Stomach (tissue), 9 donors: ENCODE results near the gene UBE2N. TPM values are rescaled to one million over a fixed set of nuclear protein-coding genes. Genes with fewer than 3 reads are reported as not detected.
"Not testable (repeated sequence)": the region's sequence is repeated elsewhere in the genome, so short reads cannot be mapped to it uniquely, and the experiment has no call there.

Experiments used
- DNase-seq, 2 donors: peaks; one replicate each; pipeline versions ENCODE4 v3.0.0 to v3.0.0-alpha.2; 2013 to 2019
- H3K27ac ChIP-seq, 5 donors: fragments of 200-600 bp in 4 of 5; sonication (generic) in 4 of 5; one replicate each; pipeline ENCODE4 v1.5.1; 2013 to 2019; ENCODE audit warnings: mild to moderate bottlenecking in 1 of 5, moderate library complexity in 1 of 5
- H3K27me3 ChIP-seq, 3 donors: fragments of 200-600 bp; sonication (generic); one replicate each; pipeline ENCODE4 v1.5.1; 2017 to 2019; ENCODE audit warnings: mixed run types in 1 of 3
- H3K36me3 ChIP-seq, 4 donors: fragments of 200-600 bp; sonication (generic); 1 replicate in 3 of 4; 2 replicates in 1 of 4; pipeline ENCODE4 v1.5.1; 2016 to 2019
- H3K4me1 ChIP-seq, 4 donors: fragments of 200-600 bp; sonication (generic); one replicate each; pipeline ENCODE4 v1.5.1; 2016 to 2019
- H3K4me3 ChIP-seq, 4 donors: fragments of 200-600 bp; sonication (generic) in 3 of 4; one replicate each; pipeline ENCODE4 v1.5.1; 2016 to 2019; ENCODE audit warnings: mild to moderate bottlenecking in 1 of 4
- H3K9me3 ChIP-seq, 4 donors: fragments of 200-600 bp; sonication (generic); one replicate each; pipeline ENCODE4 v1.5.1; 2016 to 2019
- EP300 ChIP-seq: sonication (generic); formaldehyde crosslinking; IDR thresholded peaks from one replicate; pipeline ENCODE4 v1.6.1; 2017; ENCODE audit warnings: antibody characterized with exemption
- POLR2A ChIP-seq, 4 donors: fragments of 450-650 bp; IDR thresholded peaks; one replicate each; pipeline ENCODE4 v1.6.1; 2016; ENCODE audit warnings: antibody characterized with exemption in 4 of 4, control low read depth in 2 of 4, mild to moderate bottlenecking in 1 of 4, moderate library complexity in 1 of 4
- POLR2AphosphoS5 ChIP-seq, 3 donors: sonication (generic); formaldehyde crosslinking; IDR thresholded peaks; one replicate each; pipeline ENCODE4 v1.6.1; 2016; ENCODE audit warnings: antibody characterized with exemption in 3 of 3
- WGBS, 5 donors: extraction: QIAGEN DNeasy Blood & Tissue Kit in 3 of 5; methylation state at CpG; one replicate each; pipeline versions ENCODE4 v1.1.5 to v1.1.7; 2013 to 2018; 5-methylcytosine and 5-hydroxymethylcytosine counted together
- intact Hi-C: fragments of 100-400 bp; cut with DNase I; formaldehyde crosslinking; loops from one replicate; pipeline ENCODE4 v1.15.1; 2023; ENCODE audit warnings: low total_unique reads
- polyA plus RNA-seq, 3 donors: library from polyadenylated mRNA; stranded (reverse); fragments of 200-250 nt; gene quantifications; one replicate each; pipeline ENCODE4 v1.2.3, GENCODE V29; 2013
- total RNA-seq, 5 donors: library from RNA; depleted of rRNA; stranded (reverse); fragments of >200 nt; gene quantifications; one replicate each; pipeline versions ENCODE4 v1.1.0 to v1.2.3, GENCODE V29; 2014 to 2016
- TF ChIP-seq, protein P1 (sequence below), 7 experiments: fragments of 450-650 bp in 4 of 7; fragments of 200-600 bp in 3 of 7; sonication (generic) in 3 of 7; IDR thresholded peaks; one replicate each; pipeline ENCODE4 v1.5.1; 2016 to 2019; ENCODE audit warnings: antibody characterized with exemption in 7 of 7, control low read depth in 2 of 7, mild to moderate bottlenecking in 1 of 7
- donor health status: healthy with polysubstance abuse.
- donor health status: Bipolar disorder and iron deficiency.
- donor health status: healthy.

UBE2N gene
- total and polyA plus RNA-seq, 8 donors: 6.1 to 65.7 (median 33.9) TPM

DNA sequence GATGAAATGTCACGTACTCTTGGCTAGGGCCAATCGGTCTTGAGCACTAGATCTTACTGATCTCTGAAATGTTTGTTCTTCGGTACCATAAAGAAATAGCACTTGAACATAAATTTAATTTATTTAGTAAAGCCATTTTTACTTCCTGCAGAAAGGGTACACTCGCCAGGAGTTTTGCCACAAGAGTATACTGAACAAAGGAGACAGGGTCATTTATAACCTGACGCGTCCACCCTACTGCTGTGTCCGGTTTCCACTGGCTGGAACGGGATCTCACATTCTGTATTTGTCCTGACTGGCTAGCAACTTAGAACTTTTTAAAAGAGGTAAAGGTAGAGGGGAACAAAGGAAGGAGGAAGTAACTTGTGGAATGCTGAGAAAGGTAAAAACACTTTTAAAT is 29.4 kb downstream of the UBE2N start:
- H3K4me3 ChIP-seq, intact Hi-C loops, H3K9me3 ChIP-seq, H3K27me3 ChIP-seq: not testable (repeated sequence)
- peak in 1 of 3 donors; percentile 6 for TF ChIP-seq POLR2AphosphoS5 (IDR thresholded peaks at IDR 0.05)
- peak overlapping the region in 4 of 5 donors; percentile 32 to 71 (median 49) for H3K27ac ChIP-seq
- peak; percentile 43 to 57 for DNase-seq
- WGBS, 5 donors: 37 to 59% (median 42%) methylated on average over 8 of the region's 8 CpGs
- H3K4me1 ChIP-seq: peaks cover 12 to 87% (median 46%) of the 10 kb centered on the region in 4 donors
- peaks cover 0 to 17% (median 16%) of the 10 kb centered on the region in 4 donors for H3K36me3 ChIP-seq

DNA sequence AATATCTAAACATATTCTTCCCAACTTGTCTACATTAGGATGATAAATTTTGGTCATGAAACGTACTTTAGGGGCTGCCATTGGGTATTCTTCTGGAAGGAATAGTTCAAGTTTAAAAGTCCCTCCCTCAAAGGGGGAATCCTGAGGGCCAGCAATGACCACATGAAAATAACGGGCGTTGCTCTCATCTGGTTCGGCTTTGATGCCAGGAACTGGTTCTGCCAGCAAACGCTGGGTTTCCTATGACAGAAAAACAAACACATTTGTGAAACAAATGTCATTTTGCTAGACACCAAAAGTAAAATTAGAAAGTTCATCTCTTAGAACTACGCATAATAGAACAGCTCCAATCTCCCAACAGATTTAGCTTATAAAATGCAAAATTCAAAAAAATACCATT is 30.7 kb downstream of the UBE2N start:
- H3K27me3 ChIP-seq, H3K4me3 ChIP-seq, intact Hi-C loops, H3K27ac ChIP-seq, H3K9me3 ChIP-seq: not testable (repeated sequence)
- Histone ChIP-seq H3K36me3 (peaks cover 0 to 21% (median 19%) of the 10 kb centered on the region in 4 donors), H3K4me1 (peaks cover 12 to 74% (median 40%) of the 10 kb centered on the region in 4 donors)
- peak in 1 of 2 donors; percentile 47 for DNase-seq
- WGBS, 5 donors: 28 to 56% (median 35%) methylated on average over 6 of the region's 6 CpGs

DNA sequence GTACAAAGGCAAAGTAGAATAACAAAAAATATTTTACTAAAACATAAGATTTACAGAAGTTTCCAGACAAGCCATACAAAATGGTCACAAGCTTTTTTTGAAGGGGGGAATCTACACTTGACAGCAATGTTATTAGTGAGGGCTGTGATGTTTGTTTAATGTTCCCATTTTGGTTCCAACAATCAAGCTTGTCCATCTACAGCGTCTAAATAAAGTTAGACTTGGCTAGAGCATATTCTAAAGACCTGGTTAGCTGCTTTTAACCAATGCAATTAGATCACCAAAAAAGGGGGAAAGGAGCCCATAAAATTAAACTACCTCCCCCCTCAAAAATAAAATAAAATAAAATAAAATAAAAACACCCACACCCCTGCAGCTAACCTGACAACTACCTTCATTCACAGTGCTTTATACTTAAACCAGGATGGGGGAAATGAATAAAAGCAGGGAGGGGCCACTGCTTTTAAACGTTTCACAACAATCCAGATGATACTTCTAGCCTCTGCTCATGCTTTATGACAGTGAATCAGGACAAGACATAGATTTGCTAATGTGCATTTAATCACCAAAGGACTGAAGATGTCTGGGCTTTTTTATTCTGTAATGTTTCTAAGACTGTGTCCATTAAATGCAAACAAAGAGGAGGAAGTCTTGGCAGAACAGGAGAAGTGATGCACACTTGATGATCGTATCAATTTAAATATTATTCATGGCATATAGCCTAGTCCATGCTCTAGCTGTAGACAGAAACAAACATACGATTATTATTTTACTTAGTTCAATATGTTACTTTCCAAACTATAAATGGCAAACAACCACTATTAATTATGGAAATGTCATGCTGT is 32.2 kb downstream of the UBE2N start:
- 45 to 55% (median 55%) methylated on average over 4 of the region's 4 CpGs for WGBS, 5 donors
- H3K4me3 ChIP-seq, intact Hi-C loops, H3K9me3 ChIP-seq, H3K27ac ChIP-seq, H3K27me3 ChIP-seq, DNase-seq: not testable (repeated sequence)
- Histone ChIP-seq H3K36me3 (peaks cover 0 to 21% (median 19%) of the 10 kb centered on the region in 4 donors), H3K4me1 (peaks cover 15 to 67% (median 36%) of the 10 kb centered on the region in 4 donors)

DNA sequence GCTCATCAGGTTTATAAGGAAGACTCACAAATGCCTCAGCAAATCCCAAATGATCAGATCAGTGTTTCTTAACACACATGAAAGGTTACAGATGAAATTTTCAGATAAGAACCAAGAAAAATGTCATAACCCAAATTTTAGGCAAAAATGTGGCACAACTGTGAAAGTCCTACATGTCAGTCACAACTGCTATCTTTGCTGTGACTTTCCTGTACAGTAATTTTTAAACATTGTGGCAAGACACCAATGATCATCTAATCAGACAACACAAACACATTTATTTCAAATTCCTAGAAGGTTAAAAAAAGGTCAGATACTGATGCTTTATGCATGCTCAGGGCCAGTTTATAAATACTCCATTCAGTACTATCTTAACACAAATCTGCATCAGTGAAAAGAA is 32.9 kb downstream of the UBE2N start:
- H3K9me3 ChIP-seq: no peaks in the 10 kb centered on the region
- H3K36me3 ChIP-seq: peaks cover 0 to 21% (median 19%) of the 10 kb centered on the region in 4 donors
- H3K27me3 ChIP-seq: no peaks in the 10 kb centered on the region
- H3K4me1 ChIP-seq: peaks cover 14 to 67% (median 38%) of the 10 kb centered on the region in 4 donors
- no peak for DNase-seq
- no peak for TF ChIP-seq POLR2AphosphoS5 (IDR thresholded peaks at IDR 0.05)
- H3K27ac ChIP-seq: no peak overlapping the region
- no peak overlapping the region for H3K4me3 ChIP-seq
- intact Hi-C loops: no loop called here

DNA sequence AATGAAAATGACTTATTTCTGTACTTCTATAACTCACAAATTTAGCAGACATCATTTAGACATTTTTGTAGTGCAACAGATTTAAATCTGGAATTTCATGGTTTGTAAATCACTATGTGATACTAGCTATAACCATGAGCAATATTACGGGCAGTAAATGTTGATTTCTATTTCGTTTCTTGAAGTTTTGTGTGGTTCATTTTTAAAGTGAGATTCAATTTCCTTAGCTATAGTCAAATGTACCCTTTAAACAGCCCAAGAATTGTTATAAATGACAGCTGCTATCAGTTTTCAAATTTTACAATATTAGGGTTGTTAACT is 33.8 kb downstream of the UBE2N start:
- Histone ChIP-seq H3K27ac (no peak overlapping the region), H3K9me3 (no peaks in the 10 kb centered on the region), H3K36me3 (peaks cover 0 to 25% (median 21%) of the 10 kb centered on the region in 4 donors), H3K27me3 (no peaks in the 10 kb centered on the region), H3K4me3 (no peak overlapping the region), H3K4me1 (peaks cover 5 to 60% (median 29%) of the 10 kb centered on the region in 4 donors)
- no peak for DNase-seq
- WGBS, 5 donors: 86 to 94% (median 88%) methylated on average over 2 of the region's 2 CpGs
- TF ChIP-seq POLR2AphosphoS5 (IDR thresholded peaks at IDR 0.05): no peak
- intact Hi-C loops: no loop called here

DNA sequence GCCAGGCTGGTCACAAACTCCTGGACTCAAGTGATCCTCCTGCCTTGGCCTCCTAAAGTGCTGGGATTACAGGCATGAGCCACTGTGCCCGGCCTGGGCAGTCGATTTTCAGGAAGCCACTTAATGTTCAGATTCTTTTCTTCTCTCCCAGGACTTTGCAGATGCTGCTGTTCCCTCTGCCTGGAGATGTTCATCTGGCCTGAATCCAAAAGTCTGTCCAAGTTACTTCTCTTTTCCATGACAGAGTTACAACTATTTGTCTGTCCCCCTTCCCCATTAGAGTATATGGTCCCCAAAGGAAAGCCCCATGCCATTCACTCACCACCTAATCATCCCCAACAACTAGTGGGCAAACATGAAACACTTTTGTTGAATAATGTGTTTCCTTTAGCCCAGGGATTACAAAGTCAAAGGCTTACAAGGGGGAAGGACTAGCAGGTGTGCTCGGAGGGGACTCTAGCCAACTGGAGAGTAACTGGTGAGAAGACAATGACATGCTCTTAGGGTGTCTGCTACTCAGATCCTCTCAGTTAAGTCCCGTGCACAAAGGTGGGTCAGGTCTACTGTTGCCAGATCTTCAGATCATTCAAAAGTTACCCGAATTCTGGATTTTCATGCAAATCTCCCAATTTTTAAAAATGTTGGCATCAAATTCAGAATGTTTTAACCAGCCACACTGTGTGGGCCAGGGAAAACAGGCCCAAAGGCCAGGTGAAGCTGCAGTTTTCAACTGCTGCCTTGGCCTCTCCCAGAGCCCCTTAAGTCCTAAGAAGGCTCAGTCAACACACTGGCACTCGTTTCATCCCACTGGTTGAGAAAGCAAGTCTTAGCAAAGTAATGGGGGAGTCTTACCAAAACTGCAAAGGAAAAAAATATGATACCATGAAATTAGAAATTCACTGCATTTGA is 34.4 kb downstream of the UBE2N start:
- H3K4me1 ChIP-seq: peaks cover 0 to 54% (median 24%) of the 10 kb centered on the region in 4 donors
- WGBS, 5 donors: 85 to 91% (median 86%) methylated on average over 6 of the region's 6 CpGs
- intact Hi-C loops: no loop called here
- no peaks in the 10 kb centered on the region for H3K9me3 ChIP-seq
- H3K27me3 ChIP-seq: no peaks in the 10 kb centered on the region
- peaks cover 0 to 30% (median 23%) of the 10 kb centered on the region in 4 donors for H3K36me3 ChIP-seq
- TF ChIP-seq POLR2A (IDR thresholded peaks at IDR 0.05): no peak
- no peak for TF ChIP-seq EP300
- TF ChIP-seq, protein P1, sequence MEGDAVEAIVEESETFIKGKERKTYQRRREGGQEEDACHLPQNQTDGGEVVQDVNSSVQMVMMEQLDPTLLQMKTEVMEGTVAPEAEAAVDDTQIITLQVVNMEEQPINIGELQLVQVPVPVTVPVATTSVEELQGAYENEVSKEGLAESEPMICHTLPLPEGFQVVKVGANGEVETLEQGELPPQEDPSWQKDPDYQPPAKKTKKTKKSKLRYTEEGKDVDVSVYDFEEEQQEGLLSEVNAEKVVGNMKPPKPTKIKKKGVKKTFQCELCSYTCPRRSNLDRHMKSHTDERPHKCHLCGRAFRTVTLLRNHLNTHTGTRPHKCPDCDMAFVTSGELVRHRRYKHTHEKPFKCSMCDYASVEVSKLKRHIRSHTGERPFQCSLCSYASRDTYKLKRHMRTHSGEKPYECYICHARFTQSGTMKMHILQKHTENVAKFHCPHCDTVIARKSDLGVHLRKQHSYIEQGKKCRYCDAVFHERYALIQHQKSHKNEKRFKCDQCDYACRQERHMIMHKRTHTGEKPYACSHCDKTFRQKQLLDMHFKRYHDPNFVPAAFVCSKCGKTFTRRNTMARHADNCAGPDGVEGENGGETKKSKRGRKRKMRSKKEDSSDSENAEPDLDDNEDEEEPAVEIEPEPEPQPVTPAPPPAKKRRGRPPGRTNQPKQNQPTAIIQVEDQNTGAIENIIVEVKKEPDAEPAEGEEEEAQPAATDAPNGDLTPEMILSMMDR (IDR thresholded peaks at IDR 0.05): no peak
- no peak for TF ChIP-seq POLR2AphosphoS5 (IDR thresholded peaks at IDR 0.05)
- DNase-seq: no peak
- no peak overlapping the region for H3K4me3 ChIP-seq
- H3K27ac ChIP-seq: peak overlapping the region in 1 of 5 donors; percentile 15
